ENCODE data around the gene PROCA1.

The PROCA1 gene

GRCh38 chr17:28712032-28712704, 480 bp upstream of the PROCA1 start:
- peak overlapping the region in 1 of 2 donors; percentile 76 for H3K4me3 ChIP-seq (ENCODE audit: low read length in 2 of 2)
- peak overlapping the region; percentile 93 for H2BK5ac ChIP-seq (ENCODE audit: low read length)
- peaks cover 18 to 49% of the 10 kb centered on the region in 2 donors for H3K36me3 ChIP-seq (replicated peaks in 1 of 2; ENCODE audit: control insufficient read depth in 2 of 2, insufficient read depth in 2 of 2, low read length in 2 of 2)
- no peak overlapping the region for H4K91ac ChIP-seq (ENCODE audit: low read depth, low read length, poor library complexity)
- peak overlapping the region; percentile 97 for H3K27ac ChIP-seq (replicated peaks; ENCODE audit: low read length)
- no peak overlapping the region for H2BK120ac ChIP-seq (ENCODE audit: low read depth, low read length)
- H3K27me3 ChIP-seq (ENCODE audit: control insufficient read depth in 3 of 3, insufficient read depth in 3 of 3, low read depth in 1 of 3, low read length in 3 of 3), result no peaks in the 10 kb centered on the region
- peak overlapping the region; percentile 3 for H2AK5ac ChIP-seq (ENCODE audit: low read depth, low read length)
- H2BK15ac ChIP-seq (ENCODE audit: low read length), result peak overlapping the region; percentile 0
- H3K23ac ChIP-seq (ENCODE audit: low read depth, low read length, poor library complexity), result peak overlapping the region; percentile 90
- H3K14ac ChIP-seq (ENCODE audit: low read length), result peak overlapping the region; percentile 72
- no peak overlapping the region for H2AFZ ChIP-seq (ENCODE audit: low read length)
- H4K8ac ChIP-seq (ENCODE audit: low read depth, low read length), result no peak overlapping the region
- no peak for DNase-seq (ENCODE audit: low spot score)
- no CpG with 5 or more reads among the region's 34 CpGs for WGBS, 2 donors (ENCODE audit: extremely low coverage in 2 of 2, insufficient read length in 2 of 2, insufficient replicate concordance in 1 of 2)
- no peak overlapping the region for H3K4ac ChIP-seq (ENCODE audit: low read length)
- H3K9me3 ChIP-seq (replicated peaks in 1 of 2; ENCODE audit: control insufficient read depth in 2 of 2, insufficient read depth in 1 of 2, low read depth in 1 of 2, low read length in 2 of 2), result no peaks in the 10 kb centered on the region
- H3K4me1 ChIP-seq (ENCODE audit: control insufficient read depth in 2 of 2, insufficient read depth in 1 of 2, low read depth in 1 of 2, low read length in 2 of 2), result peaks cover 11 to 21% of the 10 kb centered on the region in 2 donors
- H3K18ac ChIP-seq (ENCODE audit: low read length), result peak overlapping the region; percentile 98
- H3K4me2 ChIP-seq (ENCODE audit: insufficient read depth, low read length, poor library complexity, severe bottlenecking), result peak overlapping the region; percentile 81
- peaks cover 6% of the 10 kb centered on the region for H3K79me1 ChIP-seq (ENCODE audit: low read depth, low read length)
- peak overlapping the region; percentile 89 for H3K9ac ChIP-seq (ENCODE audit: low read depth, low read length, poor library complexity)
- H2BK12ac ChIP-seq (ENCODE audit: low read length), result peak overlapping the region; percentile 14

DNA sequence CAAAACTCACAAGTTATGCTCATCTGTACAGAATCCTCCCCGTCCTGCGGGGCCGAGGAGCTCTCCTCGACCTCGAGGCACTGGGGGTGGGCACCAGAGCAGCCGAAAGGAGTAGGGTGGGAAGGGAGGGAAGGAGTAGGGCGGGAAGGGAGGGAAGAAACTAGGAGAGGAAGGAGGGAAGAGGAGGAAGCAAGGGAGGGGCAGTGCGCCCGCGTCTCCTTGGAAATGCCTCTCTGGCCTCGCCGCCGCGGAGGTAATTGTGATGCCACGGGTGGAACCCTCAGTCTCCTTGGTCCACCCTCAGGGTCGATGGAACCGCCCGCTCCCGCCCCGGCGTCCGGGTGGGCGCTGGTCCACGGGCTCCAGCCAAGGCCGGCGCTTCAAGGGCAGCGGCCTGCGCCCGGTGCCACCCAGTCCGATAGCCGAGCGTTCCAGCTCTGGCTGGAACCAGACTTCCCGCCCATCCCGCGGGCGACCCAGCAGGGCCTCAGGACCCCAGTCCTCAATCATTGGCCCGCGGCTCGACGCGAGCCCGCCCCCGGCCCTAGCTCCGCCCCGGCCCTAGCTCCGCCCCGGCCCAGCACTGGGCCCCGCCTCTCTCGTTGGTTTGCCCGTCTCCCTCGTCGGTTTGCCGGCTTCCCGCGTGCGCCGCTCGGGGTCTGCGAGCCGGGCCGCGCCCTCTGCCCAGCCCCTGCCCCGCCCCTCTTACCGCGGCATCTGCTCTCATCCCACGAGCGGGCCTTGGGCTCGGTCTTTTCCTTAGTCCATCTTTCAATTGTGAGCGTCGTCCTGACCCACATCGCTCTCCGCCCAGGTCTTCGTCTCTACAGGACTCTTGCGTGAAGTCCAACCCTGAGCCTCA, 596 bp downstream of the PROCA1 start:
- H3K18ac ChIP-seq (ENCODE audit: low read length), result peak overlapping the region; percentile 99
- peak overlapping the region; percentile 93 for H2BK5ac ChIP-seq (ENCODE audit: low read length)
- peak overlapping the region; percentile 97 for H3K27ac ChIP-seq (replicated peaks; ENCODE audit: low read length)
- H2AK5ac ChIP-seq (ENCODE audit: low read depth, low read length), result peak overlapping the region; percentile 70
- H4K91ac ChIP-seq (ENCODE audit: low read depth, low read length, poor library complexity), result peak overlapping the region; percentile 90
- H2BK15ac ChIP-seq (ENCODE audit: low read length), result no peak overlapping the region
- peak overlapping the region; percentile 59 to 84 for H3K4me3 ChIP-seq (ENCODE audit: low read length in 2 of 2)
- peak overlapping the region; percentile 95 for H2BK120ac ChIP-seq (ENCODE audit: low read depth, low read length)
- H3K4me2 ChIP-seq (ENCODE audit: insufficient read depth, low read length, poor library complexity, severe bottlenecking), result peak overlapping the region; percentile 93
- H4K8ac ChIP-seq (ENCODE audit: low read depth, low read length), result no peak overlapping the region
- H3K79me1 ChIP-seq (ENCODE audit: low read depth, low read length), result peaks cover 4% of the 10 kb centered on the region
- H3K14ac ChIP-seq (ENCODE audit: low read length), result peak overlapping the region; percentile 76
- peaks cover 12 to 13% of the 10 kb centered on the region in 2 donors for H3K4me1 ChIP-seq (ENCODE audit: control insufficient read depth in 2 of 2, insufficient read depth in 1 of 2, low read depth in 1 of 2, low read length in 2 of 2)
- H3K9me3 ChIP-seq (replicated peaks in 1 of 2; ENCODE audit: control insufficient read depth in 2 of 2, insufficient read depth in 1 of 2, low read depth in 1 of 2, low read length in 2 of 2), result no peaks in the 10 kb centered on the region
- H3K4ac ChIP-seq (ENCODE audit: low read length), result peak overlapping the region; percentile 94
- peak overlapping the region; percentile 89 for H2AFZ ChIP-seq (ENCODE audit: low read length)
- H3K27me3 ChIP-seq (ENCODE audit: control insufficient read depth in 3 of 3, insufficient read depth in 3 of 3, low read depth in 1 of 3, low read length in 3 of 3), result no peaks in the 10 kb centered on the region
- H3K23ac ChIP-seq (ENCODE audit: low read depth, low read length, poor library complexity), result peak overlapping the region; percentile 90
- no CpG with 5 or more reads among the region's 74 CpGs for WGBS, 2 donors (ENCODE audit: extremely low coverage in 2 of 2, insufficient read length in 2 of 2, insufficient replicate concordance in 1 of 2)
- DNase-seq (ENCODE audit: low spot score), result peak; percentile 93
- peak overlapping the region; percentile 93 for H3K9ac ChIP-seq (ENCODE audit: low read depth, low read length, poor library complexity)
- H3K36me3 ChIP-seq (replicated peaks in 1 of 2; ENCODE audit: control insufficient read depth in 2 of 2, insufficient read depth in 2 of 2, low read length in 2 of 2), result peaks cover 18 to 46% of the 10 kb centered on the region in 2 donors
- H2BK12ac ChIP-seq (ENCODE audit: low read length), result peak overlapping the region; percentile 99

- H3K4me2 ChIP-seq (ENCODE audit: insufficient read depth, low read length, poor library complexity, severe bottlenecking), result no peak overlapping the region
- no peaks in the 10 kb centered on the region for H3K9me3 ChIP-seq (replicated peaks in 1 of 2; ENCODE audit: control insufficient read depth in 2 of 2, insufficient read depth in 1 of 2, low read depth in 1 of 2, low read length in 2 of 2)
- no peak overlapping the region for H3K9ac ChIP-seq (ENCODE audit: low read depth, low read length, poor library complexity)
- no peak overlapping the region for H2BK15ac ChIP-seq (ENCODE audit: low read length)
- H3K18ac ChIP-seq (ENCODE audit: low read length), result no peak overlapping the region
- no peak overlapping the region for H3K14ac ChIP-seq (ENCODE audit: low read length)
- H3K4ac ChIP-seq (ENCODE audit: low read length), result no peak overlapping the region
- H2AFZ ChIP-seq (ENCODE audit: low read length), result no peak overlapping the region
- peaks cover 11 to 34% of the 10 kb centered on the region in 2 donors for H3K36me3 ChIP-seq (replicated peaks in 1 of 2; ENCODE audit: control insufficient read depth in 2 of 2, insufficient read depth in 2 of 2, low read length in 2 of 2)
- H4K91ac ChIP-seq (ENCODE audit: low read depth, low read length, poor library complexity), result no peak overlapping the region
- no peak overlapping the region for H2BK5ac ChIP-seq (ENCODE audit: low read length)
- no peak overlapping the region for H3K4me3 ChIP-seq (ENCODE audit: low read length in 2 of 2)
- H3K27ac ChIP-seq (replicated peaks; ENCODE audit: low read length), result no peak overlapping the region
- H2BK12ac ChIP-seq (ENCODE audit: low read length), result no peak overlapping the region
- H3K79me1 ChIP-seq (ENCODE audit: low read depth, low read length), result peaks cover 9% of the 10 kb centered on the region
- no peaks in the 10 kb centered on the region for H3K27me3 ChIP-seq (ENCODE audit: control insufficient read depth in 3 of 3, insufficient read depth in 3 of 3, low read depth in 1 of 3, low read length in 3 of 3)
- WGBS, 2 donors (ENCODE audit: extremely low coverage in 2 of 2, insufficient read length in 2 of 2, insufficient replicate concordance in 1 of 2), result no CpG with 5 or more reads among the region's 2 CpGs
- no peak overlapping the region for H2BK120ac ChIP-seq (ENCODE audit: low read depth, low read length)
- no peak overlapping the region for H4K8ac ChIP-seq (ENCODE audit: low read depth, low read length)
- H2AK5ac ChIP-seq (ENCODE audit: low read depth, low read length), result no peak overlapping the region
- DNase-seq (ENCODE audit: low spot score), result no peak
- peaks cover 15 to 17% of the 10 kb centered on the region in 2 donors for H3K4me1 ChIP-seq (ENCODE audit: control insufficient read depth in 2 of 2, insufficient read depth in 1 of 2, low read depth in 1 of 2, low read length in 2 of 2)
- H3K23ac ChIP-seq (ENCODE audit: low read depth, low read length, poor library complexity), result no peak overlapping the region
These were observed 4.4 kb downstream of the PROCA1 start for GRCh38 chr17:28707339-28707720.
